Keratinocyte (primary cell): Measurements from ENCODE around the gene SHISA5. TPM values are rescaled to one million over a fixed set of nuclear protein-coding genes. Genes with fewer than 3 reads are reported as not detected.

Experiments
- DNase-seq: peaks from one replicate; pipeline ENCODE4 v3.0.0-alpha.2; 2011; ENCODE audit warnings: low read depth, missing footprints, low spot score
- FAIRE-seq: peaks from 2 replicates; lab custom pipeline; 2011; peaks lifted over from hg19 to GRCh38; lab: Jason Lieb, UNC
- H2AFZ ChIP-seq: 2 replicates; pipeline ENCODE4 v1.6.0; 2012; ENCODE audit warnings: low read length, control low read depth, inconsistent platforms; ENCODE audit not compliant: control insufficient read depth
- H3K27ac ChIP-seq: 2 replicates; pipeline ENCODE4 v1.5.1; 2011; ENCODE audit warnings: low read length; ENCODE audit not compliant: control insufficient read depth, insufficient read depth
- H3K27me3 ChIP-seq: 3 replicates; pipeline ENCODE4 v1.6.0; 2011; ENCODE audit warnings: low read length; ENCODE audit not compliant: control insufficient read depth, insufficient read depth; ENCODE audit errors: extremely low read depth
- H3K36me3 ChIP-seq, 2 experiments: 2 replicates in 1 of 2; 3 replicates in 1 of 2; pipeline ENCODE4 v1.5.1; 2011; ENCODE audit warnings: low read length in 2 of 2, mild to moderate bottlenecking in 1 of 2; ENCODE audit not compliant: control insufficient read depth in 2 of 2, insufficient read depth in 2 of 2; ENCODE audit errors: extremely low read depth in 1 of 2
- H3K4me1 ChIP-seq: 3 replicates; pipeline ENCODE4 v1.5.1; 2011; ENCODE audit warnings: low read length; ENCODE audit not compliant: control insufficient read depth, insufficient read depth; ENCODE audit errors: extremely low read depth
- H3K4me2 ChIP-seq: 3 replicates; pipeline ENCODE4 v1.6.0; 2011; ENCODE audit warnings: low read depth, low read length; ENCODE audit not compliant: control insufficient read depth, insufficient read depth; ENCODE audit errors: extremely low read depth
- H3K4me3 ChIP-seq, 3 experiments: fragments of 200-600 bp in 1 of 3; sonication (generic) in 1 of 3; 2 replicates in 2 of 3; 3 replicates in 1 of 3; pipeline ENCODE4 v1.5.1; 2011 to 2016; ENCODE audit warnings: low read length in 3 of 3, mild to moderate bottlenecking in 3 of 3, control low read depth in 2 of 3, inconsistent platforms in 1 of 3, low read depth in 1 of 3, mixed read lengths in 1 of 3, mixed run types in 1 of 3, moderate library complexity in 1 of 3; ENCODE audit not compliant: control insufficient read depth in 2 of 3, insufficient read depth in 2 of 3; ENCODE audit errors: extremely low read depth in 1 of 3
- H3K79me2 ChIP-seq: 2 replicates; pipeline ENCODE4 v1.6.0; 2012; ENCODE audit warnings: low read length; ENCODE audit not compliant: control insufficient read depth, insufficient read depth
- H3K9ac ChIP-seq: 3 replicates; pipeline ENCODE4 v1.6.0; 2011; ENCODE audit warnings: low read length; ENCODE audit not compliant: control insufficient read depth, insufficient read depth; ENCODE audit errors: extremely low read depth
- H3K9me1 ChIP-seq: 3 replicates; pipeline ENCODE4 v1.6.0; 2011; ENCODE audit warnings: low read length; ENCODE audit not compliant: control insufficient read depth, insufficient read depth; ENCODE audit errors: extremely low read depth
- H3K9me3 ChIP-seq: 2 replicates; pipeline ENCODE4 v1.5.1; 2012; ENCODE audit warnings: low read depth, low read length; ENCODE audit not compliant: control insufficient read depth
- H4K20me1 ChIP-seq: 3 replicates; pipeline ENCODE4 v1.6.0; 2011; ENCODE audit warnings: low read length; ENCODE audit not compliant: control insufficient read depth, insufficient read depth; ENCODE audit errors: extremely low read depth
- EZH2 ChIP-seq: IDR thresholded peaks from one replicate; pipeline ENCODE4 v1.6.1; 2012; ENCODE audit warnings: inconsistent platforms, mild to moderate bottlenecking, low read length, moderate library complexity
- dilution Hi-C: fragments of 300-500 bp; cut with MboI; formaldehyde crosslinking; loops from one replicate; pipeline ENCODE4 v1.7.0; 2020; ENCODE audit warnings: low sequenced_read_pairs; ENCODE audit not compliant: extremely low pct_ligation_motif_present
- polyA plus RNA-seq, 5 experiments: library from polyadenylated mRNA; depleted of rRNA in 3 of 5; stranded (reverse) in 3 of 5; stranded (forward) in 1 of 5; unstranded in 1 of 5; fragments of >200 nt; gene quantifications; 1 replicate in 1 of 5; 2 replicates in 3 of 5; 3 replicates in 1 of 5; pipeline versions ENCODE4 v1.2.1 to v1.2.3, GENCODE V29; 2011 to 2012; ENCODE audit warnings: missing spikeins in 2 of 5, low read depth in 1 of 5, low replicate concordance in 1 of 5
- TF ChIP-seq, protein P1 (sequence below), 3 experiments: IDR thresholded peaks in 1 of 3; conservative IDR thresholded peaks in 1 of 3; optimal IDR thresholded peaks in 1 of 3; 2 replicates in 2 of 3; 3 replicates in 1 of 3; pipeline versions ENCODE3 to v1.5.1; 2011; ENCODE audit warnings: low read length in 3 of 3, mild to moderate bottlenecking in 3 of 3, moderate library complexity in 2 of 3, control low read depth in 1 of 3, inconsistent platforms in 1 of 3; ENCODE audit not compliant: insufficient read depth in 2 of 3; ENCODE audit errors: extremely low read depth in 1 of 3

The SHISA5 gene
- polyA plus RNA-seq, 1 donor (not counting 4 experiments of a cell fraction or from before 2014, with no cell fraction given), result 94.4 TPM

DNA sequence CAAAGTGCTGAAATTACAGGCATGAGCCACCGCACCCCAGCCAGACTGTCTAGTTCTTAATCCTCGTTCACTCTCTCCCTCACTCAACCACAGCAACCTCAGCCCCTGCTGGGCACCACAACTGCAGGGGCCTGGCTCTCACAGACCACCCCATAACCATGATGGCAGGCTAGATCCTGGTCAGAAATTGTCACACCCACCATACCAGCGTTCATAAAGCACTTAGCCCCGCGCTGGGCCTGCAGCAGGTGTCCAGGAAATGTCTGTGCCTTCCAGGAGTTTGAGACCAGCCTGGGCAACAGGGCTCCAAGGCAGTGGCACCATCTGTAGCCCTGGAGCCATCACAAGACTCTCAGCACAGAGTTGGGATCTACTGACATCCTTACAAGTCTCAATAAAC, 1.9 kb downstream of the SHISA5 start:
- H3K4me2 ChIP-seq, result no peak overlapping the region
- H3K27me3 ChIP-seq, result no peaks in the 10 kb centered on the region
- no peak overlapping the region for H2AFZ ChIP-seq
- no peak overlapping the region for H3K27ac ChIP-seq
- DNase-seq (no peak), FAIRE-seq (no peak)
- H3K4me1 ChIP-seq, result peaks cover 31% of the 10 kb centered on the region
- no peaks in the 10 kb centered on the region for H3K9me1 ChIP-seq
- dilution Hi-C loops, result no loop called here
- H3K79me2 ChIP-seq, result no peaks in the 10 kb centered on the region
- no peaks in the 10 kb centered on the region for H3K9me3 ChIP-seq
- TF ChIP-seq EZH2, result no peak
- TF ChIP-seq, protein P1, sequence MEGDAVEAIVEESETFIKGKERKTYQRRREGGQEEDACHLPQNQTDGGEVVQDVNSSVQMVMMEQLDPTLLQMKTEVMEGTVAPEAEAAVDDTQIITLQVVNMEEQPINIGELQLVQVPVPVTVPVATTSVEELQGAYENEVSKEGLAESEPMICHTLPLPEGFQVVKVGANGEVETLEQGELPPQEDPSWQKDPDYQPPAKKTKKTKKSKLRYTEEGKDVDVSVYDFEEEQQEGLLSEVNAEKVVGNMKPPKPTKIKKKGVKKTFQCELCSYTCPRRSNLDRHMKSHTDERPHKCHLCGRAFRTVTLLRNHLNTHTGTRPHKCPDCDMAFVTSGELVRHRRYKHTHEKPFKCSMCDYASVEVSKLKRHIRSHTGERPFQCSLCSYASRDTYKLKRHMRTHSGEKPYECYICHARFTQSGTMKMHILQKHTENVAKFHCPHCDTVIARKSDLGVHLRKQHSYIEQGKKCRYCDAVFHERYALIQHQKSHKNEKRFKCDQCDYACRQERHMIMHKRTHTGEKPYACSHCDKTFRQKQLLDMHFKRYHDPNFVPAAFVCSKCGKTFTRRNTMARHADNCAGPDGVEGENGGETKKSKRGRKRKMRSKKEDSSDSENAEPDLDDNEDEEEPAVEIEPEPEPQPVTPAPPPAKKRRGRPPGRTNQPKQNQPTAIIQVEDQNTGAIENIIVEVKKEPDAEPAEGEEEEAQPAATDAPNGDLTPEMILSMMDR (optimal IDR thresholded peaks at IDR 0.05 in 1 of 3, IDR thresholded peaks at IDR 0.05 in 1 of 3, conservative IDR thresholded peaks at IDR 0.05 in 1 of 3; ENCODE audit: extremely low read depth in 1 of 3, insufficient read depth in 2 of 3, low read length in 3 of 3), result no peak
- no peak overlapping the region for H3K4me3 ChIP-seq
- no peaks in the 10 kb centered on the region for H4K20me1 ChIP-seq
- H3K9ac ChIP-seq, result no peak overlapping the region
- peaks cover 0 to 2% of the 10 kb centered on the region in 2 experiments for H3K36me3 ChIP-seq

DNA sequence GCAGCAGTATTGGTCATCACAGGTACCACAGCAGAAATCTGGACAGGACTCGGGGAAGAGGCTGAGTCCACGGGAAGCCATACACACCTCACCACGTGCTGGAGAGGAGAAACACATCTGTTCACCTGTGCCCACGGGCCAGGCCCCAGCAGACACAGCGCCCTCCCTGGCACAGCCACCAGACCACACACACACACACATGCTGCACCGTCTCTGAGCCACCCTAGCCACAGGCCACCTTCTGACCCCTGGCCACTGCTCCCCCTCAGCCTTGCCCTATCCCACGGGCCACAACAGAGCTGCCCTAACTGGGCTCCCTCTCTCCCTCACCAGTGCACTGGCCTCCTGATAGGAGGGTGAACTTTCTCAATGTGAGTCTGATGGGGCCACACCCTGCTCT, 2.8 kb downstream of the SHISA5 start:
- Histone ChIP-seq H3K4me3 (no peak overlapping the region), H4K20me1 (no peaks in the 10 kb centered on the region), H3K9me1 (no peaks in the 10 kb centered on the region), H3K4me2 (peak overlapping the region; percentile 20), H3K9ac (no peak overlapping the region), H3K79me2 (no peaks in the 10 kb centered on the region), H3K4me1 (peaks cover 25% of the 10 kb centered on the region), H3K27ac (no peak overlapping the region), H3K9me3 (no peaks in the 10 kb centered on the region), H2AFZ (no peak overlapping the region), H3K36me3 (peaks cover 0 to 2% of the 10 kb centered on the region in 2 experiments), H3K27me3 (no peaks in the 10 kb centered on the region)
- DNase-seq (no peak), FAIRE-seq (no peak)
- TF ChIP-seq, protein P1 (optimal IDR thresholded peaks at IDR 0.05 in 1 of 3, IDR thresholded peaks at IDR 0.05 in 1 of 3, conservative IDR thresholded peaks at IDR 0.05 in 1 of 3; ENCODE audit: extremely low read depth in 1 of 3, insufficient read depth in 2 of 3, low read length in 3 of 3), result no peak
- TF ChIP-seq EZH2, result no peak
- dilution Hi-C loops, result no loop called here
